ENCODE measurements around the gene VEGFA.
"Not testable (repeated sequence)": the region's sequence is repeated elsewhere in the genome, so short reads cannot be mapped to it uniquely, and the experiment has no call there.

VEGFA gene

GRCh38 chr6:43811733-43812099 is 41.7 kb downstream of the VEGFA start:
- DNase-seq (ENCODE audit: low read depth): no peak
- no peak for TF ChIP-seq CTCF (conservative IDR thresholded peaks at IDR 0.05; ENCODE audit: low read length)
- H3K4me3 ChIP-seq (ENCODE audit: low read length): no peak overlapping the region

- no peak for TF ChIP-seq CTCF (conservative IDR thresholded peaks at IDR 0.05; ENCODE audit: low read length)
- DNase-seq (ENCODE audit: low read depth): no peak
- H3K4me3 ChIP-seq (ENCODE audit: low read length): no peak overlapping the region
Measured at GRCh38 chr6:43812850-43813578, 43.0 kb downstream of the VEGFA start.

- no peak overlapping the region for H3K4me3 ChIP-seq (ENCODE audit: low read length)
- DNase-seq (ENCODE audit: low read depth): no peak
- TF ChIP-seq CTCF (conservative IDR thresholded peaks at IDR 0.05; ENCODE audit: low read length): no peak
Measured at GRCh38 chr6:43814111-43814510, 44.1 kb downstream of the VEGFA start.

GRCh38 chr6:43814865-43815264 is 44.9 kb downstream of the VEGFA start:
- no peak for TF ChIP-seq CTCF (conservative IDR thresholded peaks at IDR 0.05; ENCODE audit: low read length)
- H3K4me3 ChIP-seq (ENCODE audit: low read length): no peak overlapping the region
- no peak for DNase-seq (ENCODE audit: low read depth)

- DNase-seq (ENCODE audit: low read depth): peak; percentile 43
- no peak overlapping the region for H3K4me3 ChIP-seq (ENCODE audit: low read length)
- peak; percentile 44 for TF ChIP-seq CTCF (conservative IDR thresholded peaks at IDR 0.05; ENCODE audit: low read length)
Measured at GRCh38 chr6:43817192-43817591, 47.2 kb downstream of the VEGFA start.

GRCh38 chr6:43818973-43819372 is 49.0 kb downstream of the VEGFA start:
- not testable (repeated sequence) for DNase-seq (ENCODE audit: low read depth)

GRCh38 chr6:43819958-43820357 is 49.9 kb downstream of the VEGFA start:
- DNase-seq (ENCODE audit: low read depth): no peak
- H3K4me3 ChIP-seq (ENCODE audit: low read length): no peak overlapping the region
- TF ChIP-seq CTCF (conservative IDR thresholded peaks at IDR 0.05; ENCODE audit: low read length): no peak

More at GRCh38 chr6:43818973-43819372, 49.0 kb downstream of the VEGFA start:
- not testable (repeated sequence) for H3K4me3 ChIP-seq (ENCODE audit: low read length)

Measured in AG10803 (cell line).